PC-9 (cell line): ENCODE measurements around the gene FERMT2. TPM values are rescaled to one million over a fixed set of nuclear protein-coding genes. Genes with fewer than 3 reads are reported as not detected.

Experiments
- BruUV-seq: library from RNA; stranded (reverse); fragments of 400-500 nt; replicated peaks from 2 replicates; lab custom pipeline; 2021; lab: Mats Ljungman, UMichigan
- CTCF ChIA-PET: fragments of 300-600 bp; sonication (Branson Sonifier 250); formaldehyde crosslinking; loops from one replicate; lab custom pipeline; 2022; ENCODE audit warnings: antibody characterized with exemption; lab: Charles Lee
- POLR2A ChIA-PET: fragments of 300-600 bp; sonication (Branson Sonifier 250); formaldehyde crosslinking; loops from one replicate; lab custom pipeline; 2022; ENCODE audit warnings: antibody characterized with exemption; ENCODE audit not compliant: unreplicated experiment; lab: Charles Lee
- DNase-seq, 2 experiments: peaks; one replicate each; pipeline versions ENCODE4 v3.0.0 to v3.0.0-alpha.2; 2015 to 2022; ENCODE audit warnings: mixed read lengths in 1 of 2
- H2AFZ ChIP-seq: fragments of 200-600 bp; sonication (generic); 2 replicates; pipeline ENCODE4 v1.8.1; 2017; ENCODE audit warnings: antibody characterized with exemption
- H3F3A ChIP-seq: fragments of 200-600 bp; sonication (generic); 2 replicates; pipeline ENCODE4 v1.8.1; 2017; ENCODE audit warnings: antibody characterized with exemption, mild to moderate bottlenecking, low read depth; ENCODE audit not compliant: insufficient read depth
- H3K27ac ChIP-seq: fragments of 200-600 bp; sonication (generic); 2 replicates; pipeline ENCODE4 v1.6.1; 2016; ENCODE audit warnings: mixed run types
- H3K27me3 ChIP-seq: fragments of 200-600 bp; sonication (generic); 2 replicates; pipeline ENCODE4 v1.6.1; 2016; ENCODE audit warnings: low read depth, mixed run types; ENCODE audit not compliant: insufficient read depth
- H3K36me3 ChIP-seq: fragments of 200-600 bp; sonication (generic); 2 replicates; pipeline ENCODE4 v1.6.1; 2016; ENCODE audit warnings: low read depth, mixed run types
- H3K4me1 ChIP-seq: fragments of 200-600 bp; sonication (generic); replicated peaks from 2 replicates; pipeline ENCODE4 v1.6.1; 2016; ENCODE audit warnings: mixed run types; ENCODE audit not compliant: insufficient read depth
- H3K4me2 ChIP-seq: fragments of 200-600 bp; sonication (generic); 2 replicates; pipeline ENCODE4 v1.6.1; 2017; ENCODE audit warnings: mixed run types
- H3K4me3 ChIP-seq: fragments of 200-600 bp; sonication (generic); 2 replicates; pipeline ENCODE4 v1.6.1; 2016; ENCODE audit warnings: mixed run types
- H3K79me2 ChIP-seq: fragments of 200-600 bp; sonication (generic); 2 replicates; pipeline ENCODE4 v1.6.1; 2017; ENCODE audit warnings: low read depth, mixed run types
- H3K9me2 ChIP-seq: fragments of 200-600 bp; sonication (generic); 2 replicates; pipeline ENCODE4 v1.8.1; 2017; ENCODE audit warnings: mild to moderate bottlenecking; ENCODE audit not compliant: insufficient read depth
- H3K9me3 ChIP-seq: fragments of 200-600 bp; sonication (generic); 2 replicates; pipeline ENCODE4 v1.8.1; 2016; ENCODE audit warnings: low read depth; ENCODE audit not compliant: insufficient read depth
- H4K20me1 ChIP-seq: fragments of 200-600 bp; sonication (generic); 2 replicates; pipeline ENCODE4 v1.8.1; 2017; ENCODE audit not compliant: insufficient read depth
- EZH2 ChIP-seq: fragments of 200-600 bp; sonication (generic); IDR thresholded peaks from 2 replicates; pipeline ENCODE4 v1.8.0; 2017; ENCODE audit warnings: antibody characterized with exemption, low read depth
- intact Hi-C: fragments of 100-400 bp; cut with micrococcal nuclease; formaldehyde crosslinking; loops from one replicate; pipeline ENCODE4 v1.10.0; 2022; ENCODE audit not compliant: unreplicated experiment
- total RNA-seq: library from RNA; stranded (reverse); gene quantifications from 2 replicates; pipeline ENCODE4 v1.2.3, GENCODE V29; 2021
- TF ChIP-seq, protein P1 (sequence below): fragments of 200-600 bp; sonication (generic); conservative IDR thresholded peaks from 2 replicates; pipeline ENCODE4 v1.6.1; 2017; ENCODE audit warnings: mixed run types, antibody characterized with exemption, mild to moderate bottlenecking, moderate library complexity

Gene FERMT2
- total RNA-seq, 1 experiment from 2014 or later: 9.0 TPM

DNA sequence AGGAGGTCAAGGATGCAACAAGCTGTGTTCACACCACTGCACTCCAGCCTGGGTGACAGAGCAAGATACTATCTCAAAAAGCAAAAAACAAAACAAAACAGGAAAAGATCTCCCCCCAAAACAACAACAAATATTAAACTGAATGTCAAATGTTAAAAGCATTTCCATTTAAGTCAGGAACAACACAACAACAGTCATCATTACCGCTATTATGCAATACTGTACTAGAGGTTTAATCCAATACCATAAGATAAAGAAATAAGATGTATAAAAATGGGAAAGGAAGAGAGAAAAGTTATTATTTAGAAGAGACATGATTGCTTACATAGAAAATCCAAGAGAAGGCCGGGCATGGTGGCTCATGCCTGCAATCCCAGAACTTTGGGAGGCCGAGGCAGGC, 36.6 kb downstream of the FERMT2 start:
- Histone ChIP-seq H3K4me3 (no peak overlapping the region), H3K4me1 (peaks cover 3% of the 10 kb centered on the region; the same call in 1 of the 2 replicates), H3K4me2 (no peak overlapping the region), H3K36me3 (no peaks in the 10 kb centered on the region), H3K79me2 (no peaks in the 10 kb centered on the region), H3K9me2 (no peaks in the 10 kb centered on the region), H3K27ac (no peak overlapping the region), H3F3A (peaks cover 4% of the 10 kb centered on the region; the same call in 1 of the 2 replicates), H3K27me3 (no peaks in the 10 kb centered on the region), H2AFZ (no peak overlapping the region), H4K20me1 (no peaks in the 10 kb centered on the region), H3K9me3 (no peaks in the 10 kb centered on the region)
- CTCF ChIA-PET: no interaction called here
- intact Hi-C loops: no loop called here
- POLR2A ChIA-PET: no interaction called here
- TF ChIP-seq EZH2: no peak
- TF ChIP-seq, protein P1, sequence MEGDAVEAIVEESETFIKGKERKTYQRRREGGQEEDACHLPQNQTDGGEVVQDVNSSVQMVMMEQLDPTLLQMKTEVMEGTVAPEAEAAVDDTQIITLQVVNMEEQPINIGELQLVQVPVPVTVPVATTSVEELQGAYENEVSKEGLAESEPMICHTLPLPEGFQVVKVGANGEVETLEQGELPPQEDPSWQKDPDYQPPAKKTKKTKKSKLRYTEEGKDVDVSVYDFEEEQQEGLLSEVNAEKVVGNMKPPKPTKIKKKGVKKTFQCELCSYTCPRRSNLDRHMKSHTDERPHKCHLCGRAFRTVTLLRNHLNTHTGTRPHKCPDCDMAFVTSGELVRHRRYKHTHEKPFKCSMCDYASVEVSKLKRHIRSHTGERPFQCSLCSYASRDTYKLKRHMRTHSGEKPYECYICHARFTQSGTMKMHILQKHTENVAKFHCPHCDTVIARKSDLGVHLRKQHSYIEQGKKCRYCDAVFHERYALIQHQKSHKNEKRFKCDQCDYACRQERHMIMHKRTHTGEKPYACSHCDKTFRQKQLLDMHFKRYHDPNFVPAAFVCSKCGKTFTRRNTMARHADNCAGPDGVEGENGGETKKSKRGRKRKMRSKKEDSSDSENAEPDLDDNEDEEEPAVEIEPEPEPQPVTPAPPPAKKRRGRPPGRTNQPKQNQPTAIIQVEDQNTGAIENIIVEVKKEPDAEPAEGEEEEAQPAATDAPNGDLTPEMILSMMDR: no peak
- no TSS peak for BruUV-seq
- DNase-seq: no peak

DNA sequence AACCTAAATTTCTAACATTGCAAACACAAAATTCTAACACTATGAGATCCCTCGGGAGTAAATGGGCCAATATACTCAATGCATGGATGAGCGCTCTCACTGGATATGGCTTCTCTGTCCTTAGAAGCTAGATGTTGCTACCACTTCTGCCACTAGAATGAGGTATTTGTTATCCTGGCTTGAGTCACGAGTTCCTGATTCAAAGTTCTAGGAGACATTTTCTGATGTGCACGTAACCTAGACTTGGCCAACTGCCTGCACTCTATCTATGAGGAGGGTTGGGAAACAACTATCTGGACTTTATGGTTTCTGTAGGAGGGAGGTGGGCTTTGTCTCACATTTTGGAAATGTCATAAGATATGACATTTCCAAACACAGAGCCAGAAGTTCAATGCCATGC, 37.6 kb downstream of the FERMT2 start:
- BruUV-seq: no TSS peak
- ChIA-PET POLR2A (no interaction called here), CTCF (no interaction called here)
- TF ChIP-seq, protein P1: no peak
- no peak for TF ChIP-seq EZH2
- H2AFZ ChIP-seq: no peak overlapping the region
- H3K79me2 ChIP-seq: no peaks in the 10 kb centered on the region
- no peak for DNase-seq
- no peak overlapping the region for H3K4me2 ChIP-seq
- H3K27me3 ChIP-seq: no peaks in the 10 kb centered on the region
- H3K4me3 ChIP-seq: no peak overlapping the region
- H3F3A ChIP-seq: peaks cover under 1% of the 10 kb centered on the region; the same call in 1 of the 2 replicates
- no peaks in the 10 kb centered on the region for H3K36me3 ChIP-seq
- H3K9me2 ChIP-seq: no peaks in the 10 kb centered on the region
- H3K9me3 ChIP-seq: no peaks in the 10 kb centered on the region
- no peak overlapping the region for H3K27ac ChIP-seq
- H3K4me1 ChIP-seq: peaks cover 3% of the 10 kb centered on the region; the same call in 1 of the 2 replicates
- H4K20me1 ChIP-seq: no peaks in the 10 kb centered on the region
- intact Hi-C loops: no loop called here

DNA sequence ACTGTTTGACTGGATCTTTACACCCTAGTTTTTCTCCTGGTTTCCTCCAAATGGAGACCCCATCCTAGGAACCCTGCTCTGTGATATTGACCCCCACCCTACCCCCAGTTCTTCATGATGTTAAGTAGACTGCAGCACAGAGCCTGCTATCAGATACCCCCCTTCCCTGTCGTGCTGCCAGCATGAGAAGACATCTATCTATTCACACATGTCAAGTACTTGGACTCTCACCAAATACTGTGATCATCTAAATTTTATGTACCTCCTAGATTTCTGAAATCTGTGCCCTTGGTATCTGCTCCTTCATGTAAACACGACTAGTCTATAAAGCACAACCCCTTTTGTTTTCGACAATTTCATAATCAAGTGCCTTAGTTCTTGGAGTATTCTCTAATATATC, 38.9 kb downstream of the FERMT2 start:
- no TSS peak for BruUV-seq
- intact Hi-C loops: no loop called here
- 0 out of 2 replicates have a peak, but pooled peaks cover under 1% of the 10 kb centered on the region for H3K4me1 ChIP-seq
- H3K9me2 ChIP-seq: no peaks in the 10 kb centered on the region
- H4K20me1 ChIP-seq: no peaks in the 10 kb centered on the region
- DNase-seq: no peak
- ChIA-PET POLR2A (no interaction called here), CTCF (no interaction called here)
- no peaks in the 10 kb centered on the region for H3K79me2 ChIP-seq
- H3K27me3 ChIP-seq: no peaks in the 10 kb centered on the region
- no peaks in the 10 kb centered on the region for H3F3A ChIP-seq
- no peak overlapping the region for H3K4me2 ChIP-seq
- no peaks in the 10 kb centered on the region for H3K36me3 ChIP-seq
- H3K9me3 ChIP-seq: no peaks in the 10 kb centered on the region
- TF ChIP-seq, protein P1: no peak
- TF ChIP-seq EZH2: no peak
- no peak overlapping the region for H2AFZ ChIP-seq
- H3K4me3 ChIP-seq: no peak overlapping the region
- H3K27ac ChIP-seq: no peak overlapping the region
